Stimulated activated naive CD4-positive, alpha-beta T cell (primary cell): Measurements from ENCODE around the gene CLCN1.
A peak's percentile ranks its signal among the peaks of the same experiment; 100 is the strongest.

Experiments
- DNase-seq, 6 experiments: peaks; one replicate each; lab custom pipeline; 2025; lab: John Stamatoyannopoulos, UW

Gene CLCN1

GRCh38 chr7:143334244-143334643, 18.3 kb downstream of the CLCN1 start:
- DNase-seq = no peak

DNA sequence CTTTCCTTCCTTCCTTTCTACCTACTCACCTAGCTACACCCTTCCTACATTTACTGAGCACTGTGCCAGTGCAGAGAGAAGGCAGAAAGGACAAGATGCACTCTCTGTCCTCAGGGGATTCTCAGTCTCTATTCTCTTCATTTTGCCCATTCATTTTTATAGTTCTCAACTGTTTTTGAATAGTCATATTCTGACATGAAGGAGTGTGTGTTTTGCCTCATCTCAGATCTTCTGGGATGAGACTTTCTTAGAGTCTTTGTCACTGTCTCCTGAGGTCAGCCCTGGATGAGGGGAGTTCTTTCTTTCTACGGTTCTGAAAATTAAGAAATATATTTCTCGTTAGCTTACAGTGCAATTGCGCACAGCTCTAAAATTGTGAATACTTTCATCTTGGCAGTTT, 21.3 kb downstream of the CLCN1 start:
- no peak for DNase-seq

GRCh38 chr7:143341842-143342241, 25.9 kb downstream of the CLCN1 start:
- no peak for DNase-seq

GRCh38 chr7:143343596-143343995, 27.7 kb downstream of the CLCN1 start:
- no peak for DNase-seq

DNA sequence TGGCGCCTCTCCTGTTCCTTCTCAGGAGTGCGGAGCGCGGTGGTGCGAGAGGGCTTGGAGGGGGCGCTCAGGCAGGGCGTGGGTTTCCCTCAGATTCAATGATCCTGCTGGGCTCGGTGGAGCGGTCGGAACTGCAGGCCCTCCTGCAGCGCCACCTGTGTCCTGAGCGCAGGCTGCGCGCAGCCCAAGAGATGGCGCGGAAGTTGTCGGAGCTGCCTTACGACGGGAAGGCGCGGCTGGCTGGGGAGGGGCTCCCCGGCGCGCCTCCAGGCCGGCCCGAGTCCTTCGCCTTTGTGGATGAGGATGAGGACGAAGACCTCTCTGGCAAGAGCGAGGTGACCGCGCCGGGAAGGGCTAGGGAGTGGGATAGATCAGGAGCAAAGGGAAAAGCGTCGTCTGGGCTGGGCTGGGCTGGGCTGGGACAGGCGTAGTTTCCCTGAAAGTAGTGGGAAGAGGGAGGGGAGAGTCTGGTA, 29.6 kb downstream of the CLCN1 start:
- DNase-seq = peak; percentile 14 to 52 (median 39)

- DNase-seq = no peak
Observed at GRCh38 chr7:143346018-143346417, 30.1 kb downstream of the CLCN1 start.

DNA sequence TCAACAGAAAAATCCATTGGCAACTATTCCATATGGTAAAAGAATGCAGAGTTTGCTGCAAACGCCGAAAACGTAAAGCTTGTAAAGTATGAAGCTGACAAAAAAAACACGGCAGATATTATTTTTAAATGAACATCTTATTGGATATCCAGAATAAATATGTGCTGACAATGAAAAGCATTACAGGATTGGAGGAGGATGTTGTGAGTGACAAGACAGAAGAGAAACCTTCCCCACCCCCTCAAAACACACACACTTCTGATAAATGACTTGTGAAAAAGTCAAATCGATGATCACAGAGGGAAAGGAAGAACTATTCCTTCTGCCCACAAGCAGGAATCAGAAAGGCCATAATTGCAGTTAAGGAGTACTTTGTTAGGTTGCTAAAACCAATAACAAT, 32.0 kb downstream of the CLCN1 start:
- DNase-seq = no peak

DNA sequence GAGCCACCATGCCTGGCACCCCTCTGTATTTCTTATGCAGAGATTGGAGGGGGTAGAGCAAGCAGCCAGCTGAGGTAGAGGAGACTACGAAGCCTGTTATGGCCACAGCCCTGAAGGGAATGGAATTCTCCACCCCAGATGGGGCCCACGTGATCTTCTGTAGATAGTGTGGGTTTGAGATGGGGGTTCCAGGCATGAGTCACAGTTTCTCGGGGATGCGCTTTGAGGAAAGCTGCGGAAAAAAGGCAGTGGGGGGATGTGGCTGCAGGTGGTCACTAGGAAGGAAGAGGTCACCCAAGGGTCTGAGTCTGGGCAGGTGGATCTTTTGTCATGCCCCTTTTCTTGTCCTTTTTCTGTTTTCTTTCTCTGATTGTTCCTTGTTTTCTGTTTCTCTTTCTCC, 35.1 kb downstream of the CLCN1 start:
- no peak for DNase-seq

GRCh38 chr7:143351574-143351973, 35.7 kb downstream of the CLCN1 start:
- no peak for DNase-seq

DNA sequence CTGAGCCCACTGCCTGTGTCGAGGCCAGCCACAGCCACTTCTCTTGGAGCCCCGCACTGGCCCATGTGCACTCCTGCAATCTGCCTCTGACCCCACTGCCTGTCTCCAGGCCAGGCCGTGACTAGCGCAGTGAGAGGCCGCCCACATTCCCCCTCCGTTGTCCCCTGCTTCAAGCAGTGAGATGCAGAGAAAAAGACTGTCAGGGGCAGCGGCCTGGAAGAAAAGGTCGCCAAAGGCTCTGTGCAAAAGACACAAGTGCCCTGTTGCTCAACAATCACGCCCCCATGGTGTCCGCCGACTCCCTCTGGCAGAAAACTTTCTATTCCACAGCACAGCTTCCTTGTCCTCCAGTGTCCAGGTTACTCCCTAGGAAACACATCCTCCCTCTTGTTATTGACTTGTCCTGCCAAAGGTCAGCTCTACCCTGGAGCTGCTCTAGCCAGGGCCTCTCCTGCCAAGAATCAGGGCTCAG, 36.7 kb downstream of the CLCN1 start:
- DNase-seq = no peak

DNA sequence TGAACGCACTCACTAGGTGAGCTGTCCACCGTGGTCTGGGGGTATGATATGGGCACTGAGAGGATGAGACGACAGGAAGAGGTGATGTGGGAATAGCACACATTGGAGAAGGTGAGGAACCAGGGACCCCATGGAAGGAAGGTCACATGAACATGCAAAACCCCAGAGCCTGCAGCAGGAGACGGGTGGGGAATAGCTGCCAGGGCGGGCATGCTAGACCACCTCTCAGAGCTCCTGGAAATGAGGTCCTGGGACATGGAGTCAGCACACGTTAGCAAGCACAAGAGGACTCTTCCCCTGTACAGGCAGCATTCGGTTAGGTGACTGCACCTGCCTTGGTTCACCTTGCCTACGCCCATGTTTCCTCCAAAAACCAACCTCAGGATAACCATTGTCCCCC, 38.5 kb downstream of the CLCN1 start:
- no peak for DNase-seq

DNA sequence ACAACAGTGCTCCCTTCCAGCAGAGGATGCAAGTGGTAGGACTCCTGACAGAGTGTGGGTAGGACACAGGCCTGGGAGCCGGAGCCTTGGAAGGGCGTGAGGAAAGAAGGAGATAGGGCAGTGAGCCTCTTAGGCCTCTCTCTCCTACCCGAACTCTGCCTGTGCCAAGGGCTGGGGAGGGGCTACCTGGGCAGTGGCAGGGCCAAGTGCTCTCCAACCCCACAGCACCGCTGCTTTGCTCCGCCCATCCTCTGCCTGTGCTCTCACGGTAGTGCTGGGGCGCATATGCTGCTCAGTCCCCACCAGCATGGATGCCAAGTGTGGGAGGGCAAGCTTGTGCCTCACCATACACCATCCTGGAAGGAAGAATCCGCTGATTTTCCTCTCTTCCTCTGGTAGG, 39.1 kb downstream of the CLCN1 start:
- DNase-seq = no peak

DNA sequence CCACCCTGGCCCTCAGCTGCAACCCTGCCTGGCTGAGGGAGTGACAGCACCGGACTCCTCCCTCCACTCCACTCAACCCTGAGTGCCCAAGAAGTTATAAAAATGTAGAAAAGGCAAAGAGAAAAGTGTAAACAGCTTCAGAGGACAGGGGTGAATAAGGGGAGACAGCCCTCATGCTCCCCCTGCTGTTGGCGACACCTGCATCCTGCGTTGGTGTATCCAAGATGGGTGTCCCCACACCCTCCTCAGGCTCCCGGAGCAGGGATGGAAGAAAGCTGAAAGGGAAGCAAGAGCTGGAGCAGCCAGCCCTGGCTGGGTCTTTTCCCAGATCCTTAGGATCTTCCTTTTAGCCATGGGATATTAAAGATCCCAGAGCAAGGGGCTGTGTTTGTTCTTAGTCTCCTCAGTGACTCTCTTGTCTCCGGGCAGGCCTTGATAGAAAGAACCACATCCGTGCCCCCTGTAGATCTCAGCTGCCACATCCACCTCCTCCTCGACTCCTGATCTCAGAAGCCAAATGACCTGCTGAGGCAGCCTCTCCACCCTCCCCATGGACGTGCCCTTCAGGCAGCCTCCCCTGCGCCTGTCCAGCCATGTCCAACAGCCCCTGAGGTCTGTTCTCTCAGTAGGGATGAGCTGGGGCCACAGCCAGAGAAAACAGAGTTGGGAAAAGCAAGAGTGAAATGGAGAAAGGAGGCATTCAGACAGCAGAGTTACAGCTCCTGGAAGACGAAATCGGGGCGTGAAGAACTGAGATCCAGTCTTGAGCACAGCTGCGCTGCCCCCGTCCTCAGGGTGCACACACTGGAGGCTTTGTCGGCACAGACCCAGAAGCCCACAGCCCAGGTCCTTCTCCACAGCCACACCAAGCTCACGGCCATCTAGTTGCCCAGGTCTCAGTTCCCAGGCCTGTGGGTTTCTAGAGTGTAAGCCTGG, 39.8 kb downstream of the CLCN1 start:
- DNase-seq = no peak

DNA sequence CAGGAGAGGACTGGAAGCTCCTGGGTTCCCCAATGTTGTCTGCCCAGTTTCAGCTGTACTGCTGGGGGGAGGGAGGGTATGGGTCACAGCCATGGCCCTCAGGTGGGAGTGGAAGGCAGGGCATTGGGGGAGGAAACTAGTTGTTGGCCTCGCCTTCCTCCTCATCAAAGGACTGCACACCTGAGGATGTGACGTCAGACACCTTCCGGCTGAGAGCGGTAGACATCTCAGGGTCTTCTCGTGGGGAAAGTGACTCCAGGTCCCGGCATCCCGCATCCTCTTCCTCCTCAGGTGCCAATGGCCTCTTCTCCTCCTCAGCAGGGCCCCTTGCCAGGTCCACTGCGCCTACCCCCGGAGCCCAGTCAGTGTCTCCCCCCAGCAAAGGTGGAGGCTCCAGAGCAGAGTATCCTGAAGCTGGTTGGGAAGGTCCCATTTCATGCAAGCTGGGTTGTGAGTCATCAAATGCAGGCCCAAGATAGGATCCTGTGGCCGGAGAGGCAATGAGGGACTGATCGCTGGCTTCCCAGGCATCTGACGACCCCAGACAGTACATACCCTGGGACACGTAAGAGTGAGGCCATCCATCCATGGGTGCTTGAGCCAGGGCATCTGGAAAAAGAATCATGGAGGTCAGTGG, 40.6 kb downstream of the CLCN1 start:
- no peak for DNase-seq

DNA sequence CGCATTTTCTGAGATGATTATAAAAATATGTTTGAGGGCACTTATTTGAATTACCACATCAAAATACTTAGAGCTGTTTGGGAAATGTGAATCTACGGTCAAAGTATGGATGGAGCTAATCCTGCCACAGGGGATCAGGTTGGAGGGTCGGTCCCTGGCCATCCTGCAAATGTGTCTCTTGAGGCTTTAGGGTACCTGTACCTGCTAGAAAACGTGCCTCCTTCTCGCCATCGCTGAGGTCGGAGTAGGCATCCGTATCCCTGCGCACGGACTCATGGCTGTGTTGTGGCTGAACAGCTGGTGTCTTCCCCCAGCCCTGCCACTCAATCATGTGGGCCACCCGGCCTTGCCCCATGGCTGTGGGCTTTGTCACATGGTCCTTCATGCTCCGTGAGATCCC, 42.7 kb downstream of the CLCN1 start:
- DNase-seq = no peak

DNA sequence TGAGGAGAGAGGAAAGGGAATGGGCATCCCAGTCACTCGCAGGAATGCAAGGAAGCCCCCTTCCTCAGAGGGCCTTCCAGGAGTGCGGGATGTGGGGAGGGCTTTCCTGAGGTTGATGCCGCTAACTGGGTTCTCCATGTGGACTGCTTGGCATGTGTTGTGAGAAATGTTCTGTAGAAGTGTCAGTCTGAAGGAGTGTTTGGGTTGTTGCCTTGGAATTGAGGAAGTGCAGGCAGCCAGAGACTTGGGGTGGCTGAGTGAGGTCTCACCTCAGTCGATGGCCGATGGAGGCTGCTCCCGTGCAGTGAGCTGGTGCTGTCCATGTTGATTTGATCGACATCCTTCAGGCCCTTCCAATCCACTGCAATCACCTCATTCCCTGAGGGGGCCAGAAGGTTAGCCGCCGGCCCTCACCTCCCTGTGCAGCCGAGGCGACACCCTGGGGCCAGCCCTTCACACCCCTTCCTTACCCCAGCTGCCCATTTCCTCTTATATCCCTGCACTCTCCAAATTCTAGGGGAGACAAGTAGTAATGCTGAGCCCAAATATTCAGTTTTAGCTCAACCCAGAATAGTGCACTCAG, 44.0 kb downstream of the CLCN1 start:
- DNase-seq = no peak

DNA sequence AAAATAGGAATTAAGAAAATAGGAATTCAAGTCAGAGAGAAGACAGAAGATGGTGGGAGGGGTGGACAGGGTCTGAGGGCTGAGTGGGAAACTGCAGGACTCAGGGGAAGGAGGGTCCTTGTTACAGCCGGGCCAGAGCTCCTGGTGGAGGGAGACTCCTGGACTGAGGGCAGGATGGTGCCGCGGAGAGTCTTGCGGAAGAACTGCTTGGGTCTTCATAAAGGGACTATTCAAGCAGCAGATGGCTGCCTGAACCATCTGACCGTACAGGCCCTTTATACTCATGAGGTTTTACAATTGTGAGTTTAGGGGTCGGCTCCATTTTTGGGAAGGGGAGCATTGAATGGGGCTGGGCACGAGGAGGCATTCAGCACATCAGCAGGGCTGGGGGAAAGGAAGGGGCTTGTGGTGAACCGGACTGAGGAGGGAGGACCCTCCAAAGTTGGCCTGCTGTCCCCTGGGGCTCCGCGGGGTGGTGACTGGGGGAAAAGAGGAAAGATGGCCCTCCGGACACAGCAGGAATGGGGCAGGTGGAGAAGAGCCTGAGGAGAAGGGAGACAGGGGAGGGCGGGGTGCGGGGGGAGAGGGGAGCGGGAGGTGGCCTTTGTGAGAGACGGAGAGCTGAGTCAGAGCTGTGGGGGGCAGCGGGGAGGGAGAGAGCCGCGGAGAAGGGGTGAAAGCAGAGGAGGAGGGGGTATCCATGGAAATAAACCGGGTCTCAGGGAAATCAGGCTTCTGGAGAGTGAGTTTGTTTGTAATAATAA, 45.1 kb downstream of the CLCN1 start:
- no peak for DNase-seq

DNA sequence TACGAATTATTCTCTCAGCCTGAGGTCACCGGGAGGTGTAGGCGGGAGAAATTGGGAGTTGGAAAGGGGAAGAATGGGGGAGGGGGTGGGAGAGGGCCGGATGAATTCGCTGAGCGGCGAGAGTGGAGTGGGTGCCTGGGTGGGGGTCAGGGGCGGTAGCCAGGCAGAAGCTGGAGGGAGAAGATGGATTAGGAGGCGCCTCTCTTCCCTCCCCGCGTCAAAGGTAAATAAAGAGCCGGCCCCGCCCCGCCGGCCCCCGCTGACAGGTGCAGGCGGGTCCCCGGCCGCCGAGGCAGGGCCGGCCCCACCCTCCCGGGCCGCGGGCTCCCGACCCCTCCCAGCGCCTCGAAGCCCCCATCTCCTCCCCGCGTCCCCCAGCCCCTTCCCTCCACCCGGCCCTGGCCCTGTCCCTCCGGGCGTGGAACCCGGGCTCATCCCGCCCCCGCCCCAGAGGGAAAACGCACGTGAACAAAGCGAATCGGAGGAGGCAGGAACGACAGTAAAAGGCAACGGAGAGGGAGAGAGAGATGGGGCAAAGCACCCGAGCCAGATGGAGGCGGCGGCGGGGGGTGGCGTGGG, 45.7 kb downstream of the CLCN1 start:
- peak in 1 of 6 experiments; percentile 19 for DNase-seq

- DNase-seq = peak in 4 of 6 experiments; percentile 7 to 28 (median 16)
Observed at GRCh38 chr7:143362131-143363015, 46.5 kb downstream of the CLCN1 start, which contains the start of gene FAM131B. TSS of gene FAM131B (minus strand) at chr7:143362713. CDS start at chr7:143362603, 110 bp downstream.
